TTC549 (cell line): ENCODE data around the gene PTP4A2.
"Not testable (repeated sequence)": the region's sequence is repeated elsewhere in the genome, so short reads cannot be mapped to it uniquely, and the experiment has no call there.

Experiments used
- FAIRE-seq: peaks from 2 replicates; lab custom pipeline; 2012; peaks lifted over from hg19 to GRCh38; lab: Jason Lieb, UNC

PTP4A2 gene

GRCh38 chr1:31949862-31950261 lies 11.7 kb upstream of the PTP4A2 start:
- FAIRE-seq: no peak

- not testable (repeated sequence) for FAIRE-seq
Observed at GRCh38 chr1:31945677-31946076, 7.5 kb upstream of the PTP4A2 start.

GRCh38 chr1:31944205-31945089 lies 6.3 kb upstream of the PTP4A2 start:
- FAIRE-seq: peak; percentile 67

- FAIRE-seq: no peak
Observed at GRCh38 chr1:31943546-31944184, 5.5 kb upstream of the PTP4A2 start.

GRCh38 chr1:31942061-31942460 lies 3.9 kb upstream of the PTP4A2 start:
- not testable (repeated sequence) for FAIRE-seq

GRCh38 chr1:31939484-31940329 lies 1.5 kb upstream of the PTP4A2 start:
- no peak for FAIRE-seq

GRCh38 chr1:31937300-31938183 lies 626 bp downstream of the PTP4A2 start:
- no peak for FAIRE-seq

GRCh38 chr1:31936981-31937299 lies 1.2 kb downstream of the PTP4A2 start:
- FAIRE-seq: no peak

- FAIRE-seq: no peak
Observed at GRCh38 chr1:31936278-31936980, 1.7 kb downstream of the PTP4A2 start.

GRCh38 chr1:31934706-31935629 lies 3.2 kb downstream of the PTP4A2 start:
- FAIRE-seq: no peak

- FAIRE-seq: no peak
Observed at GRCh38 chr1:31932491-31933316, 5.5 kb downstream of the PTP4A2 start.

GRCh38 chr1:31931593-31932225 lies 6.5 kb downstream of the PTP4A2 start:
- no peak for FAIRE-seq

- FAIRE-seq: no peak
Observed at GRCh38 chr1:31930836-31931592, 7.2 kb downstream of the PTP4A2 start.

- no peak for FAIRE-seq
Observed at GRCh38 chr1:31927661-31927980, 10.5 kb downstream of the PTP4A2 start.

GRCh38 chr1:31926853-31927660 lies 11.1 kb downstream of the PTP4A2 start:
- no peak for FAIRE-seq

GRCh38 chr1:31926252-31926651 lies 11.9 kb downstream of the PTP4A2 start:
- FAIRE-seq: no peak

GRCh38 chr1:31925824-31926223 lies 12.3 kb downstream of the PTP4A2 start:
- FAIRE-seq: not testable (repeated sequence)
